Activated CD8-positive, alpha-beta memory T cell treated with anti-CD3 and anti-CD28 coated beads, Interleukin-2, amount 50 U/mL, for 24 hours (primary cell): ENCODE data around the gene SFR1.
A peak's percentile ranks its signal among the peaks of the same experiment; 100 is the strongest.

ENCODE experiments used
- DNase-seq: peaks from one replicate; pipeline ENCODE4 v3.0.0-alpha.2; 2020; ENCODE audit errors: extremely low read depth

SFR1 gene

GRCh38 chr10:104104926-104105325, 17.0 kb upstream of the SFR1 start:
- no peak for DNase-seq

- DNase-seq = no peak
Measured at GRCh38 chr10:104109908-104110662, 11.9 kb upstream of the SFR1 start.

- no peak for DNase-seq
Measured at GRCh38 chr10:104113376-104113956, 8.5 kb upstream of the SFR1 start.

GRCh38 chr10:104117839-104118323, 4.1 kb upstream of the SFR1 start:
- no peak for DNase-seq

GRCh38 chr10:104119996-104120395, 2.0 kb upstream of the SFR1 start:
- no peak for DNase-seq

- no peak for DNase-seq
Measured at GRCh38 chr10:104120512-104120902, 1.5 kb upstream of the SFR1 start.

- peak; percentile 70 for DNase-seq
Measured at GRCh38 chr10:104120903-104121484, 977 bp upstream of the SFR1 start.

- no peak for DNase-seq
Measured at GRCh38 chr10:104122225-104123107, 495 bp downstream of the SFR1 start.

- DNase-seq = no peak
Measured at GRCh38 chr10:104123397-104123796, 1.4 kb downstream of the SFR1 start.

- no peak for DNase-seq
Measured at GRCh38 chr10:104127411-104127810, 5.4 kb downstream of the SFR1 start.

GRCh38 chr10:104128214-104128613, 6.2 kb downstream of the SFR1 start:
- DNase-seq = no peak

- DNase-seq = no peak
Measured at GRCh38 chr10:104130041-104130440, 8.1 kb downstream of the SFR1 start.

GRCh38 chr10:104138131-104138530, 16.2 kb downstream of the SFR1 start:
- DNase-seq = no peak

- no peak for DNase-seq
Measured at GRCh38 chr10:104139221-104139620, 17.2 kb downstream of the SFR1 start.

- DNase-seq = no peak
Measured at GRCh38 chr10:104142081-104142480, 20.1 kb downstream of the SFR1 start.

GRCh38 chr10:104143829-104144228, 21.9 kb downstream of the SFR1 start:
- no peak for DNase-seq

- no peak for DNase-seq
Measured at GRCh38 chr10:104144931-104145330, 23.0 kb downstream of the SFR1 start.

GRCh38 chr10:104146882-104147281, 24.9 kb downstream of the SFR1 start:
- DNase-seq = no peak

- DNase-seq = no peak
Measured at GRCh38 chr10:104150139-104150538, 28.2 kb downstream of the SFR1 start.

- no peak for DNase-seq
Measured at GRCh38 chr10:104151737-104152136, 29.8 kb downstream of the SFR1 start.

- no peak for DNase-seq
Measured at GRCh38 chr10:104155591-104155990, 33.6 kb downstream of the SFR1 start.

- no peak for DNase-seq
Measured at GRCh38 chr10:104170610-104171254, 48.8 kb downstream of the SFR1 start.
